Measurements from ENCODE around the gene KDM4C. TPM values are rescaled to one million over a fixed set of nuclear protein-coding genes. Genes with fewer than 3 reads are reported as not detected.

Gene KDM4C
- total RNA-seq, 2 donors from 2014 or later = 42.3 to 55.6 TPM

DNA sequence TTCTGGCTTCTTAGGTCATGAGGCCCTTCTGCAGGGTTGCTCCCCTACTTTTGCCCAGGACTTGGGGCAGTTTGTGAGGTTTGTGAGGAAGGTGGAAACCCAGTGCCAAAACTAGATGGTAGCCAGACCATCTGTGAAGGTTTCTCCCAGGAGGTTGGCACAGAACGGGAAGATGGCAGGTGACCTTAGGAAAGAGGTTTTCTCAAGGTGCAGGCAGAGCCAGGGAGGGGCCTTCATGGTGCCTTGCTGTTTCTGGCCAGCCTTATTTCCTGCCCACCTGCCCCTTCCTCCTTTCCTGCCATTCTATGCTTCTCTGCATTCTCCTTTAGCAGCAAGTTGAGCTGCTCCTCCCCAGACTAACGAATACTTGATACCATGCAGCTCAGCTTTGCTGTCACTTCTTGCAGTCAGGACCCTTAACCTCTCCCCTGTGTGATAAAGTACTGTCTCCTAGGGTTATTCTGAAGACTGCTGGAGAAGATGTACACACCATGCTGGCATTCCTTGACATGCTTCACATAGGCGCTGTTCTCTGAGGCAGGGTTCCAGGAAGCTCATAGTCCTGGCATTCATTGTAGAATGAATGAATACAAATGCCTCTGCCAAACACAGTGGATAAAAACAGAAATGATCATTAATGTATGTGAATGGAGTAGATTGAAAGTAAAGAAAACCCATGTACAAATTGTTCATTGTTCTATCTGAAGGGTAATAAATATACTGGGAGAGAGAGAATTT is 154.3 kb downstream of the KDM4C start:
- no peak for DNase-seq
- intact Hi-C loops (cut with DNase I, micrococcal nuclease) = no loop called here
- no peak for ATAC-seq

DNA sequence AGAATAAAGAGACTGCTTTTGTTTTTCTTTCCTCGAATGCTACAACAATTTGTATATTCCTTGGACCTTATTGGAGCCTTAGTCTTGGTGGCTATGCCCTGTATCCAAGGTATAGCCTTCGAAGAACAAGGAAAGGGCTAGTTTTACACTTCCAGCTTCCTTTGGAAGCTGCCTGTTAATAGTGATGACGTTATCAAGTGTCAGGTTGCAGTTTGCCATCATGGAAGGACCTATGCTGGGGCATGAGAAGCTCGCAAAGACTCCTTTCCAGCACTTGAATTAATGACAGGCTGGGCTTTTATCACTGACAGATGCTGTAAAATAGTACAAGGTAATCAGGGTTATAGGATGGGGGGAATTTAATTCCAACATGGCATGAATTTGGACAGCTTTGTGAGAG is 157.9 kb downstream of the KDM4C start:
- DNase-seq (no peak), ATAC-seq (no peak)
- intact Hi-C loops (cut with DNase I, micrococcal nuclease) = no loop called here

DNA sequence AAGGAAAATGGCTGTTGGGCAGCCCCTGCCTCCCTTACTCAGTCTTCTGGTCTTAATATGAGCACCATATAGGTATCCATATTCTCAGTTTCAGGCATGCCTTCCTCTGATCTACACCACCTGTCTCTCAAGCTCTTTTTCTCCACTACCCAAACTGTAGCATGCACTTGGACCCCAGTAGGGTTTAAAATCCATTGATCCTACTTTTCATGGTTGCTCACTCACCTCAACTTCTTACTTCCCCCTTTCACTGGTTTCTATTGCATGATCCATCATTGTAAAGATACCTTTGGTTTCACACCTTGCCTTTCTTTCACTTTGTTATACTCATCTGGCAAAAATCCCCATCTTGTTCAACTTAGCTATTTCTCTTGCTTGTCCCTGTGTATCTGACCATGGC is 159.4 kb downstream of the KDM4C start:
- DNase-seq (no peak), ATAC-seq (no peak)
- intact Hi-C loops (cut with DNase I, micrococcal nuclease) = no loop called here

DNA sequence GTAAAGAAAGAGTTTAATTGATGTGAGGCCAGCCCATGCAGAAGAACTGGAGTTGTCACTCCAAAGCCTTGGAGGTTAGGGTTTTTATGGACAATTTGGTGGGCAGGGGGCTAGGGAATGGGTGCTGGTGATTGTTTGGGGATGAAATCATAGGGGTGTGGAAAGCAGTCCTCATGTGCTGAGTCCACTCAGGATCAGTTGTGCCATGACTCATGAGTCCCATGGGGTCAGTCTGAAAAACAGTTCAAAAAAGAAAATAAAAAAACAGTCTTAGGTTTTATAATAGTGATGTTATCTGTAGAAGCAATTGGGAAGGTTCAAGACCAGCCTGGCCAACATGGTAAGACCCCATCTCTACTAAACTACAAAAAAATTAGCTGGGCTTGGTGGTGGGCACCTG is 162.3 kb downstream of the KDM4C start:
- intact Hi-C loops (cut with DNase I, micrococcal nuclease) = no loop called here
- DNase-seq (no peak), ATAC-seq (no peak)

DNA sequence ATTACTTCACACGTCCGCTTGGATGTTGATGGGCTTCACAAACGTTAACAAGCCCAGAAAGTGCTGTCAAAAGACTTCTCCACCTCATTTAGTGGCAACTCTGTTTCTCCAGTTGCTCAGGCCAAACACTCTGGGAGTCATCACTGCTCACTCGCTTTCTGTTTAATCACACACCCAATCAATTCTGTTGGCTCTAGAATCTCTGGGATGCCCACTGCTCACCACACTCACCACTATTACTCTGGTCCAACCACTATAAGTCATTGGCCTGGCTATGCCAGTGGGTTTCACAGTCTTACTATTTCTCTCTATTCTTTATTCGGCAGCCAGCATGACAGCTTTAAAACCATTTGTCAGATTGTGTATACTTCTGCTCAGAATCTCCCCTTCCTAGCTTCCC is 163.5 kb downstream of the KDM4C start:
- intact Hi-C loops (cut with DNase I, micrococcal nuclease) = no loop called here
- DNase-seq (no peak), ATAC-seq (no peak)

DNA sequence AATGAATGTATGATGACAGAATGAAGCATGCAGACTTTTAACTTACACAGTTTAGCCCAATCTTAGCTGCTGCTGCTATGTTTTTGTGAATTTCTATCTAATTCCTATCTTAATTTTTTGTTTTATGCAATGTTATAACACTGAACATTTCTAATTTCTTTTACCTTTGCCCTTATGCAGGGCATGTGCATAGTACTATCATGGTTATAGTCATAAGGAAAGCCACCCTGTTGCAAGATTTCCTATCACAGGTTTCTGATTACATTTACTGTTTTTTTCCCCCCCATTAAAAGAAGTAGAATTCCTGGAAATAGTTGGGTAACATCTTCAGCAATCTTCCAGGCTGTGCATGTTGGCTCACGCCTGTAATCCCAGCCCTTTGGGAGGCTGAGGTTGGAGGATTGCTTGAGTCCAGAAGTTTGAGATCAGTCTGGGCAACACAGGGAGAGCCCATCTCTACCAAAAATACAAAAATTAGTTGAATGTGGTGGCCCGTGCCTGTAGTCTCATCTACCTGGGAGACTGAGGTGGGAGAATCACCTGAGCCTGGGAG is 164.4 kb downstream of the KDM4C start:
- no peak for ATAC-seq
- intact Hi-C loops (cut with DNase I, micrococcal nuclease) = no loop called here
- no peak for DNase-seq

DNA sequence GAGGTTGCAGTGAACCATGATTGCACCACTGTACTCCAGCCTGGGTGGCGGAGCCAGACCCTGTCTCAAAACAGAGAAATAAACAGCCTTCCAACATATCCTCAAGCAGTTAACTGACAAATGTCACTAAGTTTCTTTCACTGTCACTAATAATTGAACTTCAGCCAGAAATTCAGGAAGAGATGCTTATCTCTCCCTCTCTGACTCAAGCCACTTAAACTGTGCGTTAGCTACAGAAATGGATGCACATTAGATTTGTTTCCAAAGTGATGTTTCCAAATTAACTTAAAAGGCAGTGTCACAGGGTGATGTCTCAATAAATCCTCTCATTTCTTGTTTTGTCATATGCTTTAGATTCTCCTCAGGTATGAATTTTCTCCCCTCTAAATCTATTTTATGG is 164.9 kb downstream of the KDM4C start:
- intact Hi-C loops (cut with DNase I, micrococcal nuclease) = no loop called here
- no peak for ATAC-seq
- DNase-seq = no peak

DNA sequence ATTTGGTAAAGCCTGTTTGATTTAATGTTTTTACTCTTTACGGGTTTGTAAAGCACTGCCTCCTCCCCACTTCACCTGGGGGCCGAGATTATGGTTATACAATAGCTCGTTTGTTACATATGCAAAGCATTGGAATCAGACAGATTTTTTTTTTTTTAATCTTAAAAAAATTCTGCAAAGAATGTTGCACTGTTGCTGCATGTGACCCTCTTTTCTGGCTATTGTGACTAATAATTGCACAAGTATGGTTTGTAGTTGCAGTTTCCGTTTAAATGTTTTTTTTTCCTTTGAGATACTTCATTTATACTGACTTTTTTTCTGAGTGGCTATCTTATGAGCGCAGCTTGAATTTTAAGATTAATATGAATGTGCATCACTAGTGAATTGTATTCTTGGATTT is 165.3 kb downstream of the KDM4C start:
- DNase-seq (no peak), ATAC-seq (no peak)
- intact Hi-C loops (cut with DNase I, micrococcal nuclease) = no loop called here

DNA sequence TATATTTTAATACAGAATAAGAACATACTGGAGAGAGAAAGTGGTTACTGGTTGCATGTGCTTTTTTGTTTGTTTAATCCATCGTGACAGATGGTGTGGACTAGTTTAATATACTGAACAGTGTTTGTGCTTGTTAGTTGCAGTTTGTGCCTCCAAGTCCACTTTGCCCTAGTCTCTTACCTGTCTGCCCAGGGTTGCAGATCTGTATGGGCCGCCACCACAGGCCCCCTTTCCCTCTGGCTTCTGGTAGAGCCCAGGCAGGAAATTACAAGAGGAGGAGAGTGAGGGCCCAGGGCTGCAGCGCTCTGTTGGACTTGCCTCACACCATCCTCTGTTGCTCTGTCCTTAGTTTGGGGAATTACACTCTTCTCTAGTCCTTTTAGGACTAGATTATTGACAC is 166.4 kb downstream of the KDM4C start:
- peak; percentile 21 for ATAC-seq
- no peak for DNase-seq
- intact Hi-C loops (cut with DNase I, micrococcal nuclease) = no loop called here

DNA sequence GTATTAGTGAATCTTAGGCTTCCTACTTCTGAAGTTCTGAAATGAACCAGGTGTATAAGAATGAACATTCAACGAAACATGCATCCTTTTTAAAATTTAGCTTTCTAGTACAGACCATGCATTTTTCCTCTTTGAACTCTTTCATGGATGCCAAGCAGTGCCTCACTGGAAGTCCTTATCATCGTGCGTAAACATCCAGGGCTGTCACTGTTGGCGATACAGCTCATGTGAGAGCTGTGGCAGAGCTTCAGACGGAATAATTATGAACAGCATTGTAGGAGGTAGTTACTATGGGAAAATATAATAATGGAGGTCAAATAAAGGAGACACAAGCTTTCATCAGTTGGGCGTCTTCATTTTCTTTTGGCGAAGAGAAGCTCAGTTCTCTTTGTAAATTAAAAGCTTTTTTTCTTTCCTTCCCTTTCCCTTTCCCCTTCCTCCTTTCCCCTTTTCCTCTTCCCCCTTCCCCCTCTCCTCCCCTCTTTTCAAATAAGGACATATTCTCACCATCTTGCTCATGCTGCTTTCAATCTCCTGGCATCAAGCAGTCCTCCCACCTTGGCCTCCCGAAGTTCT is 167.3 kb downstream of the KDM4C start:
- intact Hi-C loops (cut with DNase I, micrococcal nuclease) = no loop called here
- ATAC-seq (no peak), DNase-seq (no peak)

DNA sequence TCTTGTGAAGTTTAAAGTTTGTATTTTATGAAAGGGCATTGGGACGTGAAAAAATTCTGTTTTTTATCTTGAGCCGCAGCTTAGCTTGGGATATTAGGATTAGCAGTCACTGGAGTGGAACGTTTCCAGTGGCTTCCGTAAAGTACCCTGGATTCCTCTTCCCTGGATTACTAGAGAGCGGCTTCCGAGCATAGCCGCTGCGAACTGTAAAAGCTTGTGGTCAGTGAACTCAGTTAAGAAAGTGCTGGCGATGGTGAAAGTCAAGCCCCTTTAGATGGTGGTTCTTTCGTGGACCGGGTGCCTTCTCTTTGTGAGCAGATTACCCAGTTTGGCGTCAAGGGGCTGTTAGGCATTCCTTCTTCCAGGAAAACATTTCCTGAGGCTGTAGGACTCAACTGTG is 168.1 kb downstream of the KDM4C start:
- ATAC-seq (no peak), DNase-seq (no peak)
- intact Hi-C loops (cut with DNase I, micrococcal nuclease) = no loop called here

DNA sequence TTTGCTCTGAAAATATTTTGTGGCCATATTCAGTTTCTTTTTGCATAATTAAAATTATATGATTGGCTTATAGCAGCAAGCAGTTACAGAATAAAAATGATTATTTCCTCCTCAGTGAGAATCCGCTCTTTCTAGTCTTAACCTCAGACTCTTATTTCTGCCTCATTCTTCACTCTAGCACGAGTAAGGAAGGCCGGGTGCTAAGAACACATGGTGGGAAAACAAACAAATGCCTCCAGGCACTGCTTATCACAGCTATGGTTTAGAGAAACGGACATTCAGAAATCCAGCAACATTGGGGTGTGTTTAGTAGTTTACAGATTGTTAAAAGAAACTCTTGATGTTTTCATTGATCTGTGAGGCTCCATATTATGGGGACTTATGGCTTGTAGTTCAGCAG is 168.7 kb downstream of the KDM4C start:
- DNase-seq (no peak), ATAC-seq (no peak)
- intact Hi-C loops (cut with DNase I, micrococcal nuclease) = no loop called here

DNA sequence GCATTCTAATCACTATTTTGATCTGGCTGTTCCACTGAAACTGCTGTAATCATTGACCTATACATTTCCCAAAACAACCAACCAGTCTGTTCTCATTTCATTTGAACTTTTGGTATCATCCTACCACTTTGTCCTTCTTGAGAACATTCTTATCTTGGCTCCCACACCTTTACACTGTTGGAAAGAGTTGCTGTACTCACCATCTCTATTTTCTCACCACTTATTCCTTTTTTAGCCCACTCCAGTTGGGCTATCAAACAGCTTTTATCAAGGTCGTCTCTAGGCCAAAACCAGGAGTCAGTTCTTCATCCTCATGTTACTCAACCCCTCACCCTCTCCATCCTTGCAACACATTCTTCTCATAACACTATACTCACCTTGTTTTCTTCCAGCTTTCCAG is 170.1 kb downstream of the KDM4C start:
- intact Hi-C loops (cut with DNase I, micrococcal nuclease) = no loop called here
- no peak for DNase-seq
- no peak for ATAC-seq

DNA sequence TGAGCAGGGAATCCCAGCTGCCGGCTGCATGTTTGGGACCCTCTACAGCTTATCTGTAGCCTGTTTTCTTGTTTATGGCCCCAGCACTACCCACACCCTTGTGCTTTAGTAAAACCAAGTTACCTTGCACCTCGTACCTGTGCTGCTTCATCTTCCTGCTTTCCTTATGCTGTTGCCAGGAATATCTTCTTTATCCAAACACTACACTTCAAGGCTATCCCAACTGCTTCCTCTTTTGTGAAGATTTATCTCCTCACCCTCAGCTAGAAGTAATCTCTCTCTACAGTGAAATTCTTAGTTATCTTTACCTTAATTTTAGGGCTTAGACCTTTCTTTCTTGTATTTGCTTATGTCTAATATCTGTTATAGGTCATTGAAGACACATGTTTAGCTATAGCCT is 171.1 kb downstream of the KDM4C start:
- intact Hi-C loops (cut with DNase I, micrococcal nuclease) = no loop called here
- ATAC-seq = peak; percentile 73

DNA sequence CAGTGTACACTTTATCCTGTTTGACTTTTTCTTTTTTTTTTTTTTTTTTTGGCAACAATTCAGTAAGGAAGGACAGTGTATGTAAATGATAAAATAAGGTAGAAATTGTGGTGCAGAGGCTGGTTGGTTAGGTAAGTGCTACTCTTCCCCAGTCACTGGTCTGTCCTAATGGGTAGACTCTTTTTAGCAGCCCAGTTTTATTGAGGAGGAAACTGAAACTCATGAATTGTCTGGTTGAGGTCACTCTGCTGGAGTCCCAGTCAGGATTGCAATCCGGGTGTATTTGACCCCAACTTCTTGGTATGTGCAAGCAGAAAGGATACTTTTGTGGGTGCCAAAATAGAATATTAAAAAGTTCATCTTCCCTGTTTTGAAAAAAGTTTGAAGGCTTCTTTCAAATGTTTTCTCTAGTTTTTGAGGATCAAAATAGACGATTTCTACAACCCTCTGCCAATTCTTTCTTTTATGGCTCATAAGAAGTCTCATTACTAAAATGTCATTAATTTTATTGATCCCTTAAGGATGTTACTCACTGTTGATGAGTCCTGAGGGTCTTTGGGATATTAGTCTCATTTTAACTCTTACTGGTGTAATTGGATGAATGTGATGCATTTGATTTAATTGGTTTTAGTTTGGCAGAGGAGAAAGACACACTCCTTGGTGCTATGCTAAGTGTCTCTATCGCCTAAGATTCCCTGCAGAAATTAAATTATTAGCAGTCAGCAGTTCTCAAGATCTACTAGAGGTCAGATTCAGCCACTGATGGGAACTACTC is 171.9 kb downstream of the KDM4C start:
- ATAC-seq (peak; percentile 21), DNase-seq (no peak)
- intact Hi-C loops (cut with DNase I, micrococcal nuclease) = no loop called here

More for the DNA sequence above, 171.1 kb downstream of the KDM4C start:
- no peak for DNase-seq

DNA sequence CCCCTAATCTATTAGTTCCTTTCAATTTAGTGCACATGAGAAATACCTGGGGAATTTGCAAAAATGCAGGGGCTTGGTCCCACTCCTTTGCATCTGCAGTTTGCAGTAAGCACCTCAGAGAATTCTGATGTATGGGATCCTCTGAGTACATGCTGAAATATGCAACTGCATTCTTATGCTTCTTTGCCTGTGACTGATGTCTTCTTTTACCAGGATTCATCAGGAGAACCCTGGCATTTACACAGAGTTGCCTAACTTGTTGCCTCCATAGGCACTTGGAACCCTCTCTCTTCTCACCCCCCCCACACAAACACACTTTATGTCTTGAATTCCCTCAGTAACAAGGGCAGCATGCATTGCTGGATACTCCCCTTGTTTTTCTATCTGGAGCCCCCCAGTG is 173.1 kb downstream of the KDM4C start:
- intact Hi-C loops (cut with DNase I, micrococcal nuclease) = no loop called here
- DNase-seq (no peak), ATAC-seq (no peak)

DNA sequence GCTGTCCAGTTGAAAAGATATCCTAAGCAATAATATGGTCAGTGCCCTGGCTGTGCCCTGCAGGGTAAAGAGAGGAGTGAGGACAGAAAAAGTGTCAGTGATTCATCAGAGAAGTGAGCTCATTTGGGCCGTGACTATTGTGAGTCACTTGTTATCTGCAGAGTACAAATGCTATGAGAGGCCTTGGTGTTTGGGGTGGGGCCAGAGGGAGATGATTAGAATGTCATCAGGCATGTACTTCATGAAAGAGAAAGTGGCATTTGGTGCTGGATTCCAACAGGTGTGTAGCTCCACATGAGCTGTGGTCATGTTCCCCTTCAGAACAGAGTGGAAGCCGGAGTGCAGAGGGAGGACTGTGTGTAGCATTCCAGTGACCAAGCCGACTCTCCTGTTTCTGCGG is 174.1 kb downstream of the KDM4C start:
- ATAC-seq (peak; percentile 89), DNase-seq (peak; percentile 11 to 37)
- intact Hi-C loops (cut with DNase I, micrococcal nuclease) = no loop called here

DNA sequence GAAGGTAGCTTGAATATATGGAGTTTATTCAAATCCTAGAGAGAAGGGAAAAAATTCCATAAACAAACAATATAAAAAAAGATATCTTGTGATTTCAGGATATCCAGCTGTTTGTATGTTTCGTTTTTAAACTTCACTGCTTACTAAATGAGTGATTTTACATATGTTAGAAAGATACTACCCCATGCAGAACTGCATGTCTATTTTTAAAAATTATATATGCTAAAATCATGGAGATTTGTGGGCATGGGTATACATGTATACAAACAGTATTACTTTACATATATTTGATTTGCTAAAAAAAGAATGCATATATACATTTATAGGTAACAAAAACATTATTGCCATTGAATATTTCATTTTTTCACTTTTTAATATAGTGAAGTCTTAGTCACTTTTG is 178.3 kb downstream of the KDM4C start:
- DNase-seq = no peak
- intact Hi-C loops (cut with DNase I, micrococcal nuclease) = no loop called here
- no peak for ATAC-seq

DNA sequence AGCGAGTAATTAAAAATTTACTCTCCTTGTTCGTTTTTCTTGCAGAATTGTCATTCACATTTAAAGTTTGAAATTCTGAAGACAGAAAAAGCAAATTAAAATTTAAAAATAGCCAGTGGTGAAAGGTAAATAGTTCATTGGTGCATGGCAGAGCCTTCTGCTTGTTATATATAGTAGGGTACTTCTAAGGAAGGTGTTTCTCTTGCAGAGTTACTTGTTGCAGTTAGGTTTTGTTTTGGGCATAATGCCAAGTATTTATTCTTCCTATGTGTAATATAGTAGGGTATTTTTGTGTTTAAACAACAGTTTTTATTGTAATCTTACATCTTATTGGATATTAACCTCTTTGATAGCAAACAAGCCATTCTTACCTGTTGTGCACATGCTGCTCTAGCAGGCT is 179.4 kb downstream of the KDM4C start:
- DNase-seq (no peak), ATAC-seq (no peak)
- intact Hi-C loops (cut with DNase I, micrococcal nuclease) = no loop called here

DNA sequence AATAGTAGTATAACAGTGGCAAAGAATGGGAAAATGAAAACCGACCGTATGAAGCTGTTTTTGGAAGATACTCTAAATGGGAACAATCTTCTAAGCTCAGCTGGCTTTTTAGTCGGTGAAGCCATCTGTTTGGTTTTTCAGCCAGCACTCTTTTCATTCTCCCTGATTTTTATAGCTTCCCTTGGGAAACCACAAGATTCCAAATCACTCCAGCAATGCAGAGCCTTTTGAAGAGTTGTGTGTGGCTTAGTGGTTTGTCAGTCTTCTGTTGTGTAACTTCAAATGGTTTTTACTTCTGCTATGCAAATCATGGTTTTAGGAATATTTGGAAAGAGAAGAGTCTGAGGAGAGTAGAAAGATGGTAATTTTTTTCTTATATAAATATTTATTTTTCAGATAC is 180.7 kb downstream of the KDM4C start:
- no peak for ATAC-seq
- intact Hi-C loops (cut with DNase I, micrococcal nuclease) = no loop called here
- DNase-seq = no peak
